Measurements from ENCODE around the gene VDR. TPM values are rescaled to one million over a fixed set of nuclear protein-coding genes. Genes with fewer than 3 reads are reported as not detected.

VDR gene
- total and polyA plus RNA-seq, 2 donors (not counting 1 experiment from before 2014, with no cell fraction given): 16.2 to 24.4 TPM

GRCh38 chr12:47867495-47867941 is 37.3 kb downstream of the VDR start:
- H3K79me2 ChIP-seq (ENCODE audit: control insufficient read depth, insufficient read depth, low read length): no peaks in the 10 kb centered on the region
- H3K4me2 ChIP-seq (ENCODE audit: extremely low read depth, insufficient read depth, low read length): no peak overlapping the region
- H3K36me3 ChIP-seq (ENCODE audit: control insufficient read depth, insufficient read depth, low read length): peaks cover 4% of the 10 kb centered on the region
- no peaks in the 10 kb centered on the region for H3K9me3 ChIP-seq (ENCODE audit: control insufficient read depth, insufficient read depth, low read depth, low read length)
- no peak overlapping the region for H2AFZ ChIP-seq (ENCODE audit: low read length)
- TF ChIP-seq CTCF (conservative IDR thresholded peaks at IDR 0.05 in 1 of 2, IDR thresholded peaks at IDR 0.05 in 1 of 2; ENCODE audit: low read depth in 1 of 2, low read length in 2 of 2): no peak
- no peak for TF ChIP-seq EZH2 (IDR thresholded peaks at IDR 0.05; ENCODE audit: low read length, missing control alignments)
- peak; percentile 87 to 89 for DNase-seq (ENCODE audit: low read depth in 2 of 2)
- H3K4me1 ChIP-seq (ENCODE audit: control insufficient read depth, extremely low read depth, insufficient read depth, low read length): peaks cover 10% of the 10 kb centered on the region
- no peaks in the 10 kb centered on the region for H3K27me3 ChIP-seq (ENCODE audit: control insufficient read depth, insufficient read depth, low read length)
- no peak overlapping the region for H3K9ac ChIP-seq (ENCODE audit: insufficient read depth, low read length)
- peak overlapping the region; percentile 34 for H3K27ac ChIP-seq (ENCODE audit: insufficient read depth, low read length)
- no peak overlapping the region for H3K4me3 ChIP-seq (replicated peaks in 1 of 4; ENCODE audit: control extremely low read depth in 1 of 4, insufficient read depth in 1 of 4, low read depth in 3 of 4, low read length in 4 of 4)
- H4K20me1 ChIP-seq (ENCODE audit: control insufficient read depth, extremely low read depth, insufficient read depth, low read length): no peaks in the 10 kb centered on the region

- no peak overlapping the region for H3K9ac ChIP-seq (ENCODE audit: insufficient read depth, low read length)
- H3K4me2 ChIP-seq (ENCODE audit: extremely low read depth, insufficient read depth, low read length): no peak overlapping the region
- no peaks in the 10 kb centered on the region for H4K20me1 ChIP-seq (ENCODE audit: control insufficient read depth, extremely low read depth, insufficient read depth, low read length)
- no peak for TF ChIP-seq CTCF (conservative IDR thresholded peaks at IDR 0.05 in 1 of 2, IDR thresholded peaks at IDR 0.05 in 1 of 2; ENCODE audit: low read depth in 1 of 2, low read length in 2 of 2)
- no peak for TF ChIP-seq EZH2 (IDR thresholded peaks at IDR 0.05; ENCODE audit: low read length, missing control alignments)
- H3K9me3 ChIP-seq (ENCODE audit: control insufficient read depth, insufficient read depth, low read depth, low read length): no peaks in the 10 kb centered on the region
- H3K27ac ChIP-seq (ENCODE audit: insufficient read depth, low read length): no peak overlapping the region
- H3K79me2 ChIP-seq (ENCODE audit: control insufficient read depth, insufficient read depth, low read length): no peaks in the 10 kb centered on the region
- H3K36me3 ChIP-seq (ENCODE audit: control insufficient read depth, insufficient read depth, low read length): peaks cover 4% of the 10 kb centered on the region
- H3K27me3 ChIP-seq (ENCODE audit: control insufficient read depth, insufficient read depth, low read length): no peaks in the 10 kb centered on the region
- peaks cover 4% of the 10 kb centered on the region for H3K4me1 ChIP-seq (ENCODE audit: control insufficient read depth, extremely low read depth, insufficient read depth, low read length)
- DNase-seq (ENCODE audit: low read depth in 2 of 2): no peak
- H3K4me3 ChIP-seq (replicated peaks in 1 of 4; ENCODE audit: control extremely low read depth in 1 of 4, insufficient read depth in 1 of 4, low read depth in 3 of 4, low read length in 4 of 4): no peak overlapping the region
- H2AFZ ChIP-seq (ENCODE audit: low read length): no peak overlapping the region
Measured at GRCh38 chr12:47864646-47865235, 40.1 kb downstream of the VDR start.

- Histone ChIP-seq H3K36me3 (ENCODE audit: control insufficient read depth, insufficient read depth, low read length) (peaks cover 4% of the 10 kb centered on the region), H3K4me2 (ENCODE audit: extremely low read depth, insufficient read depth, low read length) (no peak overlapping the region), H2AFZ (ENCODE audit: low read length) (no peak overlapping the region), H3K9me3 (ENCODE audit: control insufficient read depth, insufficient read depth, low read depth, low read length) (no peaks in the 10 kb centered on the region), H4K20me1 (ENCODE audit: control insufficient read depth, extremely low read depth, insufficient read depth, low read length) (no peaks in the 10 kb centered on the region), H3K27ac (ENCODE audit: insufficient read depth, low read length) (no peak overlapping the region), H3K27me3 (ENCODE audit: control insufficient read depth, insufficient read depth, low read length) (no peaks in the 10 kb centered on the region), H3K9ac (ENCODE audit: insufficient read depth, low read length) (no peak overlapping the region), H3K4me1 (ENCODE audit: control insufficient read depth, extremely low read depth, insufficient read depth, low read length) (peaks cover 4% of the 10 kb centered on the region), H3K79me2 (ENCODE audit: control insufficient read depth, insufficient read depth, low read length) (no peaks in the 10 kb centered on the region), H3K4me3 (replicated peaks in 1 of 4; ENCODE audit: control extremely low read depth in 1 of 4, insufficient read depth in 1 of 4, low read depth in 3 of 4, low read length in 4 of 4) (no peak overlapping the region)
- no peak for DNase-seq (ENCODE audit: low read depth in 2 of 2)
- no peak for TF ChIP-seq CTCF (conservative IDR thresholded peaks at IDR 0.05 in 1 of 2, IDR thresholded peaks at IDR 0.05 in 1 of 2; ENCODE audit: low read depth in 1 of 2, low read length in 2 of 2)
- no peak for TF ChIP-seq EZH2 (IDR thresholded peaks at IDR 0.05; ENCODE audit: low read length, missing control alignments)
Measured at GRCh38 chr12:47863985-47864384, 40.8 kb downstream of the VDR start.
